ENCODE measurements around the gene SERPINB4. TPM values are rescaled to one million over a fixed set of nuclear protein-coding genes. Genes with fewer than 3 reads are reported as not detected.
"Not testable (repeated sequence)": the region's sequence is repeated elsewhere in the genome, so short reads cannot be mapped to it uniquely, and the experiment has no call there.

The SERPINB4 gene
- total RNA-seq, 1 experiment from 2014 or later = 0.40 TPM

DNA sequence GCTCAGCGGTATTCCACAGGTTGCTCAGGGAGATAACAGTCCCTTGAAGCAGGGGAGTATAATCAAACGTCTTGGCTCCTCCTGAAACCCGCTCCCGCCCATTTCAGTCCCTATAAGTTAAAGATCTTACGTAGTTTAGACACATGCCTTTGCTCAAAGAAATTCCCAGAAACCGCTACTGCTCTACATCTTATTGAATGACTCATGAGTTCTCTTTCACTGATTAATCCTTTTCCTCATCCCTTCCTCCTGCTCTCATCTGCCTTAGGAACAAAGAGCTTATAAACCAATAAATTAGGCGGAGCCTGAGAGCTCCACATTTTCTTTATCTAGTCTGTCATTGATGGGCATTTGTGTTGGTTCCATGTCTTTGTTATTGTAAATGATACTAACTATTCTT lies 4.2 kb upstream of the SERPINB4 start:
- ChIA-PET CTCF (no interaction called here), POLR2A (ENCODE audit: unreplicated experiment) (no interaction called here)
- no peak for TF ChIP-seq EZH2 (IDR thresholded peaks at IDR 0.05; ENCODE audit: low read length, unreplicated experiment)
- TF ChIP-seq EZH2phosphoT487 (IDR thresholded peaks at IDR 0.05; ENCODE audit: borderline replicate concordance, low read length) = no peak
- H3K9ac ChIP-seq (ENCODE audit: low read length) = no peak overlapping the region
- no peaks in the 10 kb centered on the region for H3K9me3 ChIP-seq (ENCODE audit: low read length)
- no peaks in the 10 kb centered on the region for H3K27me3 ChIP-seq (ENCODE audit: low read length)
- H3K36me3 ChIP-seq (ENCODE audit: low read depth, low read length) = no peaks in the 10 kb centered on the region
- H3F3A ChIP-seq (ENCODE audit: low read length, unreplicated experiment) = no peaks in the 10 kb centered on the region
- H3K4me1 ChIP-seq (ENCODE audit: insufficient read depth, low read length) = 0 out of 2 replicates have a peak, but pooled peaks cover 8% of the 10 kb centered on the region
- intact Hi-C loops (cut with micrococcal nuclease) = no loop called here
- no peaks in the 10 kb centered on the region for H3K9me2 ChIP-seq (replicated peaks; ENCODE audit: low read length)
- H4K20me1 ChIP-seq (ENCODE audit: low read length) = no peaks in the 10 kb centered on the region
- DNase-seq (peak; percentile 7), ATAC-seq (no peak)
- H3K4me3 ChIP-seq (ENCODE audit: low read length) = no peak overlapping the region
- no peak overlapping the region for H3K27ac ChIP-seq (ENCODE audit: low read length)
- H2AFZ ChIP-seq (ENCODE audit: low read length) = no peak overlapping the region
- BruUV-seq (replicated peaks) = no TSS peak
- no peaks in the 10 kb centered on the region for H3K79me2 ChIP-seq (ENCODE audit: low read length)
- H3K4me2 ChIP-seq (ENCODE audit: low read length) = no peak overlapping the region

DNA sequence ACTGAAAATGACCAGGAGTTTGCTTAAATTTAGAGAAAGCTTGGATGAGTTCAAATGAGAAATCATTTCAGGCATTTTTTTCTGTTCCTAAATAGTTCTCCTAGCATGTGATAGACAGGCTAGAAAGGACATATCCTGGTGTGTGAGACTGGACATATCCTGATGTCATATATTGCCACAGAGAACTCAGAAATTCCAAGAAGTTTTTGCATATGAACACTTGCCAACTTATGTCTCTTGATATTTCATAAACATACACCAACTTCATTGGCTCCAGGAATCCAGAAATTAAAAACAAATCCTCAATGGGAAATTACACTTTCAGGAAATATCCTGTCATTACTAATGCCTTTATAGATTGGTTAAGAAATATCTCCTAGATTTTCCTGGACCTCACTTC lies 2.9 kb upstream of the SERPINB4 start:
- H3K27me3 ChIP-seq (ENCODE audit: low read length) = no peaks in the 10 kb centered on the region
- no peak overlapping the region for H3K9ac ChIP-seq (ENCODE audit: low read length)
- H2AFZ ChIP-seq (ENCODE audit: low read length) = no peak overlapping the region
- ATAC-seq (no peak), DNase-seq (no peak)
- no peak overlapping the region for H3K4me2 ChIP-seq (ENCODE audit: low read length)
- H3K27ac ChIP-seq (ENCODE audit: low read length) = peak overlapping the region; percentile 5; the same call in 1 of the 2 replicates
- CTCF ChIA-PET = no interaction called here
- no peaks in the 10 kb centered on the region for H4K20me1 ChIP-seq (ENCODE audit: low read length)
- H3K4me1 ChIP-seq (ENCODE audit: insufficient read depth, low read length) = peaks cover 6% of the 10 kb centered on the region
- no peaks in the 10 kb centered on the region for H3F3A ChIP-seq (ENCODE audit: low read length, unreplicated experiment)
- H3K79me2 ChIP-seq (ENCODE audit: low read length) = no peaks in the 10 kb centered on the region
- POLR2A ChIA-PET (ENCODE audit: unreplicated experiment) = no interaction called here
- H3K9me2 ChIP-seq (replicated peaks; ENCODE audit: low read length) = no peaks in the 10 kb centered on the region
- no TSS peak for BruUV-seq (replicated peaks)
- intact Hi-C loops (cut with micrococcal nuclease) = no loop called here
- H3K9me3 ChIP-seq (ENCODE audit: low read length) = no peaks in the 10 kb centered on the region
- H3K36me3 ChIP-seq (ENCODE audit: low read depth, low read length) = no peaks in the 10 kb centered on the region
- TF ChIP-seq EZH2phosphoT487 (IDR thresholded peaks at IDR 0.05; ENCODE audit: borderline replicate concordance, low read length) (no peak), EZH2 (IDR thresholded peaks at IDR 0.05; ENCODE audit: low read length, unreplicated experiment) (no peak)
- TF ChIP-seq, protein P1, sequence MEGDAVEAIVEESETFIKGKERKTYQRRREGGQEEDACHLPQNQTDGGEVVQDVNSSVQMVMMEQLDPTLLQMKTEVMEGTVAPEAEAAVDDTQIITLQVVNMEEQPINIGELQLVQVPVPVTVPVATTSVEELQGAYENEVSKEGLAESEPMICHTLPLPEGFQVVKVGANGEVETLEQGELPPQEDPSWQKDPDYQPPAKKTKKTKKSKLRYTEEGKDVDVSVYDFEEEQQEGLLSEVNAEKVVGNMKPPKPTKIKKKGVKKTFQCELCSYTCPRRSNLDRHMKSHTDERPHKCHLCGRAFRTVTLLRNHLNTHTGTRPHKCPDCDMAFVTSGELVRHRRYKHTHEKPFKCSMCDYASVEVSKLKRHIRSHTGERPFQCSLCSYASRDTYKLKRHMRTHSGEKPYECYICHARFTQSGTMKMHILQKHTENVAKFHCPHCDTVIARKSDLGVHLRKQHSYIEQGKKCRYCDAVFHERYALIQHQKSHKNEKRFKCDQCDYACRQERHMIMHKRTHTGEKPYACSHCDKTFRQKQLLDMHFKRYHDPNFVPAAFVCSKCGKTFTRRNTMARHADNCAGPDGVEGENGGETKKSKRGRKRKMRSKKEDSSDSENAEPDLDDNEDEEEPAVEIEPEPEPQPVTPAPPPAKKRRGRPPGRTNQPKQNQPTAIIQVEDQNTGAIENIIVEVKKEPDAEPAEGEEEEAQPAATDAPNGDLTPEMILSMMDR (conservative IDR thresholded peaks at IDR 0.05; ENCODE audit: low read depth, low read length) = no peak
- H3K4me3 ChIP-seq (ENCODE audit: low read length) = no peak overlapping the region

DNA sequence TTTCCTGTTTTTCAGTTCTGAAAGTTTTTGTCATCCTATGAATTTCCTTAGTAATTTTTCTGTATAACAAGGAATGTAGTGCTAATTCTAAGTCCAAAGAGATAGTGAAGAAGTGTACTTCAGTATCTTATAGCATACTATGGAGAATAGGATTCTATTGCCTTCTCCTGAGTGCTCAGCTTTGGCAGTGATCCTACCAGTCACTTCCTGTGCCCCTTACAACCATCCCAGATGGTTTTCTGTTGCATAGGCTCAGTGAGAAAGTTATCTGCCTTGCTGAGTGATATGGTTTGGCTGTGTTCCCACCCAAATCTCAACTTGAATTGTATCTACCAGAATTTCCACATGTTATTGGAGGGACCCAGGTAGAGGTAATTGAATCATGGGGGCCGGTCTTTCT lies 638 bp upstream of the SERPINB4 start:
- H3K4me3 ChIP-seq (ENCODE audit: low read length); H3K27ac ChIP-seq (ENCODE audit: low read length); H3K9ac ChIP-seq (ENCODE audit: low read length); CTCF ChIA-PET; intact Hi-C loops (cut with micrococcal nuclease); H3K9me3 ChIP-seq (ENCODE audit: low read length); H3K36me3 ChIP-seq (ENCODE audit: low read depth, low read length); H3K4me2 ChIP-seq (ENCODE audit: low read length); H3F3A ChIP-seq (ENCODE audit: low read length, unreplicated experiment); H2AFZ ChIP-seq (ENCODE audit: low read length); ATAC-seq; H3K79me2 ChIP-seq (ENCODE audit: low read length); BruUV-seq (replicated peaks); DNase-seq; POLR2A ChIA-PET (ENCODE audit: unreplicated experiment); H3K27me3 ChIP-seq (ENCODE audit: low read length); H3K9me2 ChIP-seq (replicated peaks; ENCODE audit: low read length); H4K20me1 ChIP-seq (ENCODE audit: low read length): not testable (repeated sequence)
- peaks cover 21% of the 10 kb centered on the region for H3K4me1 ChIP-seq (ENCODE audit: insufficient read depth, low read length)

DNA sequence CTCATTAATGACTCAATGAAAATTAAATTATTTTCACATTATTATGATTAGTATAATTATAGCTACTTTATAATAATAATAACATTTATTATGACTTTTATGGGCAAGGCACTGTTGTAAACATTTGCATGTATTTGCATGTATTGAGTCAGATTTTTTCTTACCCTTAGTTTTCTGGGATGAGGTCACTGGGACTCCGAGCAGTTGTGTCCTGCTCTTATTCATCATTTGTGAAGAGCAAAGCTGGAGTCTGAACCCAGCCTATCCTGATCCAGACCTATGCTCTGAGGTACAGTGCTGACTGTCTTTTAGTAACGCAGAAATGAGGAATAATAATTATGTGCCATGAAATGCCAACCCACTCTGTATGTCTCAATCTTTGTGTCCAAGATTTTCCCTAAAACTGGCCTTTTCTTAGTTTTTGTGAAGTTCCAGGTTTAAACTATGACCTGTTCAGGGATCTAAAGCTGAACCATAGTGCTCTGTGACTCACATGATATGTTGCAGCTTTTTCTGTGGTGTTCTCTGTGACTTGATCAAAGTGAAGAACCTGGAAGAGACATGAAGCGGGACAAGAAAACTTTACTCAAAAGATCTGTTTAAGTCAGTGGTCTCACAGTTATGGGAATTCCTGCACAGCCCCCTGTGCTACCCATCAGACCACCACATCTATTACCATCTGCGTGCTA lies 1.2 kb downstream of the SERPINB4 start:
- H3K36me3 ChIP-seq (ENCODE audit: low read depth, low read length); intact Hi-C loops (cut with micrococcal nuclease); H3K27ac ChIP-seq (ENCODE audit: low read length); H3K4me3 ChIP-seq (ENCODE audit: low read length); CTCF ChIA-PET; H2AFZ ChIP-seq (ENCODE audit: low read length); POLR2A ChIA-PET (ENCODE audit: unreplicated experiment); DNase-seq; H4K20me1 ChIP-seq (ENCODE audit: low read length); ATAC-seq; H3K27me3 ChIP-seq (ENCODE audit: low read length); H3K9me2 ChIP-seq (replicated peaks; ENCODE audit: low read length); H3F3A ChIP-seq (ENCODE audit: low read length, unreplicated experiment); H3K4me2 ChIP-seq (ENCODE audit: low read length); H3K79me2 ChIP-seq (ENCODE audit: low read length); H3K9me3 ChIP-seq (ENCODE audit: low read length); H3K9ac ChIP-seq (ENCODE audit: low read length); BruUV-seq (replicated peaks): not testable (repeated sequence)
- peaks cover 26% of the 10 kb centered on the region for H3K4me1 ChIP-seq (ENCODE audit: insufficient read depth, low read length)

DNA sequence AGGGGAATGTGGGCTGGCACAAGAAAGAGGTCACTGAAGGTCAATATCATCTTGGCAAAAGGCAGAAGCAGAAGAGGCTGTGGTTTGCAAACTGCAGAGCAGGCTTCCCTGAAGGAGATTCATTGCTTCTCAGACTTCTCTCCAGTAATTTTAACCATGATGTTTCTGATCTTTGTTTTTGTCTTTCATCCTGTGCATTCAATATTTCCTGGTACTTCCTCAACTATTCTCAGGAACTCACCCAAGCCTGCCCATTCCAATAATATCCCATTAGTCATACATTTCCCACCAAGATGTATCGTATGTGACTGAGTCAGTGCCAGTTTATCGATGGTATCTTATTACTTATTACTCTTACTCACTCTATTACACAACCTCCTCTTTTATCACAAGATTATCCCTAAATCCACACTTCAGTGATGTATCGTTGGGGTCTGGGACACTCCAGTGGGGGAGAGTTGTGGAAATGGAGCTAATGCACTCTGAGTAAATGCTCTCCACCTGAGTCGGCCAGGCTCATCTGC lies 2.8 kb downstream of the SERPINB4 start:
- H3K9me3 ChIP-seq (ENCODE audit: low read length); H3K79me2 ChIP-seq (ENCODE audit: low read length); H4K20me1 ChIP-seq (ENCODE audit: low read length); H2AFZ ChIP-seq (ENCODE audit: low read length); H3K9me2 ChIP-seq (replicated peaks; ENCODE audit: low read length); intact Hi-C loops (cut with micrococcal nuclease); H3K27me3 ChIP-seq (ENCODE audit: low read length); CTCF ChIA-PET; BruUV-seq (replicated peaks); H3K4me3 ChIP-seq (ENCODE audit: low read length); H3F3A ChIP-seq (ENCODE audit: low read length, unreplicated experiment); H3K36me3 ChIP-seq (ENCODE audit: low read depth, low read length): not testable (repeated sequence)
- POLR2A ChIA-PET (ENCODE audit: unreplicated experiment) = interaction anchor here (0.6 kb wide), 1 partner anchor 850 kb away, joined by 4 read pairs; no protein-coding TSS in a partner anchor
- peak; percentile 89 for ATAC-seq
- peak overlapping the region; percentile 81 for H3K9ac ChIP-seq (ENCODE audit: low read length)
- peak; percentile 60 for DNase-seq
- H3K4me1 ChIP-seq (ENCODE audit: insufficient read depth, low read length) = peaks cover 26% of the 10 kb centered on the region
- peak overlapping the region; percentile 93 for H3K27ac ChIP-seq (ENCODE audit: low read length)
- peak overlapping the region; percentile 42 for H3K4me2 ChIP-seq (ENCODE audit: low read length)

All from PC-3 (cell line).